ENCODE measurements around the gene CHCHD2.
"Not testable (repeated sequence)": the region's sequence is repeated elsewhere in the genome, so short reads cannot be mapped to it uniquely, and the experiment has no call there.

The CHCHD2 gene

DNA sequence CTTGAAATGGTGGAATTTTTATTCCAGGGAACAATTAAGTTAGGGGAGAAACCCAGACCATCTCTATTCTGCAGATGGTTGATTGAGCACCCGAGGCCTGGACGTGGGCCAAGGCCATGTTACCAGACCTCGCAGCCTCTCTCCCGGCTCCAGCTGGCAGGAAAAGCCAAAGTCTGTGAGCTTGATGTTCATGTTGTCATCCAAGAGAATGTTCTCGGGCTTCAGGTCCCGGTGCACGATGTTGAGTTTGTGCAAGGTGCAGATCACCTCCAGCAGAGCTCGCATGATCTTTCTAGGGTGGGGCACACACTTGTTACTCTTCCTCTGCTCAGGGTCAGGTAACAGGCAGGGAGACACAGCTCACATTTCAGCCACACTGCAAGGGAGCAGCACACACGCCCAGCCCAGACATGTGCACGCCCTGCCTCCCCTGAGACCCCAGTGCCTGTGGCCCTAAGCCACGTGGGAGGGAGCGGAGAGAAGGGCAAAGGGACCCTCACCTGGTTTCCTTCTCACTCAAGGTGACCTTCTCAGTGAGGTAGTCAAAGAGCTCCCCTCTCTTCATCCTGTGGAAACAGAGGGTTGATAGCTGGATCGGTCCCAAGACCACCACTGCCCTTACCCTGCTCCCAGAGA is 23.0 kb downstream of the CHCHD2 start:
- no peak for DNase-seq (ENCODE audit: low read depth in 2 of 2)

DNA sequence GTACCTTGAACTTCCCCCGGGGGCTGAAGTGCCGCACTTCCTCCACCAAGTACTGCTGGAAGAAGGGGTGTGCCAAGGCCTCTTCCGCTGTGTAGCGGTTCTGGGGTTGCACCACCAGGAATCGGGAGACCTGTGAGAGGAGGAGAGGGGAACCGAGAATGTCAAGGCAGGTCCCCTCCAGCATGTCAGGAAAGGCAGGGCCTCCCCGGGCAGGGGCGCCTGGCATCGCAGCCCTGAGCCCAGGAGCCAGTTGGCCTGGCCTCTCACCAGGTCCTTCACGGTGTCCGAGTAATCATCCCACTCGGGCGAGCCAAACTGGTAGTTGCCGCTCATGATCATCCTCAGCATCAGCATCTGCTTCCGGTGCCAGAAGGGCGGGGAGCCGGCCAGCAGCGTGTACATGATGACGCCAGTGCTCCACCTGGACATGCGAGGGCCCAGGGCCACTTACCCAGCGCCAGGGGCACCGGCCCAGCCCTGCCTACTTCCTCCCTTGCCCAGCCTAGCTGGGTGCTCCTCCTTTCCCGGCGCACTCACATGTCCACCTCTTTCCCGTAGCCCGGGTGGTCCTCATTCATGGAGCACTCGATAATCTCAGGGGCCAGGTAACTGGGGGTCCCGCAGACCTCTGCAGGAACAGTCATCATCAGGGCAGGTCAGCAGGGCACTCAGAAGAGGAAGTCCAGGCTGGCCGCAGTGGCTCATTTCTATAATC is 24.5 kb downstream of the CHCHD2 start:
- no peak for DNase-seq (ENCODE audit: low read depth in 2 of 2)

DNA sequence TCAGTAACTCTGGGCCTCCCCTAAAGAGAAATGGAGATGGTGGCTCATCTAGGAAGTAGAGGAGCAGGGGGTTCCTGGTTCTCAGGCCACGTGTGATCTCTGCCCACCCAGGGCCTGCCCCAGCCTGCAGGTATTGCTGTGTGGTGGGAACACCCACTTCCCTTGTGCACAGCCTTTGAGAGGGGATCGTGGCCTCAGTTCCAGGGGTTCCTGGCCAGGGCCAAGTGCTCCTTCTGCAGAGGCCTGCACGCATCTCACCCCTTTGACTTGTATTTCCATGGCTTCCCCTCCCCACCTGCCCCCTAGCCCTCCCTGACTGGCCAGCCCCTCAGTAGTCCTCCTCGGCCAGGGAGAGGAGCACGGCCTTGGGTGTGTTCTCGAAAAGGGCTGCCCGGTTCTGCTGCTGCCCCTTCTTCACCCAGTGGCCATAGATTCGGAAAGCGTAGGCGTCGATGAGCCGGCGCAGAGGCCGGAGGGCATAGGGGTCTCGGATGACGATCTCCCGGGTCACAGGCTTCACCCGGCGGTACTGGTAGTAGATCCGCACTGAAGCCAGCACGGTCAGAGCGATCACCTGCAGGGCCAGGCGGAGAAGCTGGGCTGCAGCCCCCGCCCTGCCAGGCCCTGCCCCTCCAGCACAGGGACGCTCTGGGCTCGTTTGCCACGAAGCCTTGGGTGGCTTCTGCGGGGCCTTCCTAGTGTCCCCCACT is 25.4 kb downstream of the CHCHD2 start:
- not testable (repeated sequence) for DNase-seq (ENCODE audit: low read depth in 2 of 2)

DNA sequence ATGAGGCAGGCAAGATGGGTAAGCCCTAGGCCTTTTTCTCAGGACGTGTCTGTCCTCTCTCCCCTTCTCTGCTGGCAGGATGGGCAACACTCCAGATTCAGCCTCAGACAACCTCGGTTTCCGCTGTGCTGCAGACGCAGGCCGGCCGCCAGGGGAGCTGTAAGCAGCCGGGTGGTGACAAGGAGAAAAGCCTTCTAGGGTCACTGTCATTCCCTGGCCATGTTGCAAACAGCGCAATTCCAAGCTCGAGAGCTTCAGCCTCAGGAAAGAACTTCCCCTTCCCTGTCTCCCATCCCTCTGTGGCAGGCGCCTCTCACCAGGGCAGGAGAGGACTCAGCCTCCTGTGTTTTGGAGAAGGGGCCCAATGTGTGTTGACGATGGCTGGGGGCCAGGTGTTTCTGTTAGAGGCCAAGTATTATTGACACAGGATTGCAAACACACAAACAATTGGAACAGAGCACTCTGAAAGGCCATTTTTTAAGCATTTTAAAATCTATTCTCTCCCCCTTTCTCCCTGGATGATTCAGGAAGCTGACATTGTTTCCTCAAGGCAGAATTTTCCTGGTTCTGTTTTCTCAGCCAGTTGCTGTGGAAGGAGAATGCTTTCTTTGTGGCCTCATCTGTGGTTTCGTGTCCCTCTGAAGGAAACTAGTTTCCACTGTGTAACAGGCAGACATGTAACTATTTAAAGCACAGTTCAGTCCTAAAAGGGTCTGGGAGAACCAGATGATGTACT is 26.7 kb downstream of the CHCHD2 start:
- DNase-seq (ENCODE audit: low read depth in 2 of 2) = no peak

DNA sequence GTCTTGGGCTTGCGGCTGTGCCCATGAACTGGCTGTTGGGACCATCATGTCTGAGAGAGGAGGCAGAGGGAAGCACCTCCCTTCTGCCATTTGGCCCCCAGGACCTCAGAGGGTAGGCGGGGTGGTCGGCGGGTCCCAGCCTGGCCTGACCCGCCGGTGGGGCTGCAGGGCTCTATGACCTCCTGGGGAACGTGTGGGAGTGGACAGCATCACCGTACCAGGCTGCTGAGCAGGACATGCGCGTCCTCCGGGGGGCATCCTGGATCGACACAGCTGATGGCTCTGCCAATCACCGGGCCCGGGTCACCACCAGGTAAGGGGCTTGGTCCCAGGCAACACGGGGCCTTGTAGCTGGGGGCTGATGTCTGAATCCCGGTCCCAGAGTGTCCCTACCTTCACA is 28.1 kb downstream of the CHCHD2 start:
- DNase-seq (ENCODE audit: low read depth in 2 of 2) = no peak

DNA sequence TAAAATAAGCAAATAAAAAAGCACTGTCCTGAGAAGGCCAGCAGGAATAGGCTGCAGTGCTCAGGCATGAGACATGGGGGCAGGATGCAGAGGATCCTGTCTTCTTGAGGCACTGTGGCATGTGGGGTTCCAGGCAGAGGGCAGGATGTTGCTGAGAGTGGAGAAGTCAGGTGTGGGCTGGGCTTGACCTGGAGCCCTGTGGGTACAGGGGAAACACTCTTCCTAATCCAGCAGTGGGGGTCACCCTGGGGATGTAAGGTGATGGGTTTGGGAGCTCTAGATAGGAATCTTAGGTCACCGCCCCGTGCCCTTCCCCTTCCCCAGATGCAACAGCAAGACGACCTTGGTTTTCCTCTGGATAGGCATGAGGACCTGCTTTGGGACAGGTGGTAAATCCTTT is 28.6 kb downstream of the CHCHD2 start:
- DNase-seq (ENCODE audit: low read depth in 2 of 2) = no peak

DNA sequence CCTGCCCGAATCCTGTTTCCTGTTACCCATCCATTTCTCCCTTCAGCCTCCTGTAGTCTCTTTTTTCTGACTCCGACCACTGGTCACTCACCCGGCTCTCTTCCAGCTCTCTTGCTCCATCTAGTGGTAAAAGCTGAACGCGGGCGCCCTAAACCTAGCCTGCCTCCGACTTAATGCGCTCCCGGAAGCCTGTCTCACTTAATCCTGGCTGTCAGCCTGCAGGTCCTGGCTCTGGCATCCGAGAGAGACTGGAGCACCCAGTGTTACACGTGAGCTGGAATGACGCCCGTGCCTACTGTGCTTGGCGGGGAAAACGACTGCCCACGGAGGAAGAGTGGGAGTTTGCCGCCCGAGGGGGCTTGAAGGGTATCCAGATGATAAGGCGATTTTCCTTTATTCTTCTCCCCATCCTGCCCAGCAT is 31.9 kb downstream of the CHCHD2 start:
- peak in 1 of 2 experiments; percentile 37 for DNase-seq (ENCODE audit: low read depth in 2 of 2)

DNA sequence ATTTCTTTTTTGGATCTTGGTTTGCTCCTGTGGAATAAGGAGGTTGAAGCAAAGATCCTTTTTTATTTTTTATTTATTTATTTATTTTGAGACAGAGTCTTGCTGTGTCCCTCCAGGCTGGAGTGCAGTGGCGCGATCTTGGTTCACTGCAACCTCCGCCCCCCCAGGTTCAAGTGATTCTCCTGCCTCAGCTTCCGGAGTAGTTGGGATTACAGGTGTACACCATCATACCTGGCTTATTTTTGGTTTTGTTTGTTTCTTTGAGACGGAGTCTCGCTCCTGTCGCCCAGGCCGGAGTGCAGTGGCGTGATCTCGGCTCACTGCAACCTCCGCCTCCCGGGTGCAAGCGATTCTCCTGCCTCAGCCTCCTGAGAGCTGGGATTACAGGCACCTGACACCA is 39.9 kb downstream of the CHCHD2 start:
- DNase-seq (ENCODE audit: low read depth in 2 of 2) = not testable (repeated sequence)

DNA sequence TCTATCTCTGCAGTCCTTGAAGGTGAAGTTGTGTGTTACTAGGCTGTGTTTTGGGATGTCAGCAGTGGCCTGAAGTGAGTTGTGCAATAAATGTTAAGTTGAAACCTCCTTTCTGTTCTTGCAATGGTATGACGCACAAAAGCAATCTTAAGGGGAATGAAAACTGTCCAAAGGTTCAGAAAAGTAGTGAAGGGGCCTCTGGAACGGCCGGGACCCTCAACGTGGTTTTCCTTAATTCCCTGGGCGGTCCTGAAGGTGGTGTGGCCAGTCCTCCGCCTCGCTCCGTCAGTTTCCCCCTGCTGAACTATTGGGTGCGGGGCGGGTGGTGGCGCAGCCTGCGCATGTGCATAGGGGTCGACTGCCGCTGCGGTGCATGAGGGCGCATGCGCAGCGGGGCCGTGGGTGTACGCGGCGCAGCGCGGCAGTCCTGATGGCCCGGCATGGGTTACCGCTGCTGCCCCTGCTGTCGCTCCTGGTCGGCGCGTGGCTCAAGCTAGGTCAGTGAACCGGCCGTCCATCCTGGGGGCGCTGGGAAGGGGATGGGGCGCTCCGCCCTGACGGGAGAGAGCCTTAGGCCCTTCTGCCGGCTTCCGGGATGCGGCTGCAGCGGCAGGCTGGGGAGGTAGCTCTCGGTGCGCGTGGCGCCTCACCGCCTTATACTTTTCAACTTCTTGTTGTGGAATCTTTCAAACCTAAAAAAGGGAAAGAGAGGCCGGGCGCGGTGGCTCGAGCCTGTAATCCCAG is 42.2 kb downstream of the CHCHD2 start, which contains the start of gene SUMF2:
Gene SUMF2, plus strand, starts transcription at position 405 of the 744 bp plus-strand sequence. Its CDS starts 26 bp downstream, at position 431.
- DNase-seq (ENCODE audit: low read depth in 2 of 2) = peak; percentile 46 to 57

DNA sequence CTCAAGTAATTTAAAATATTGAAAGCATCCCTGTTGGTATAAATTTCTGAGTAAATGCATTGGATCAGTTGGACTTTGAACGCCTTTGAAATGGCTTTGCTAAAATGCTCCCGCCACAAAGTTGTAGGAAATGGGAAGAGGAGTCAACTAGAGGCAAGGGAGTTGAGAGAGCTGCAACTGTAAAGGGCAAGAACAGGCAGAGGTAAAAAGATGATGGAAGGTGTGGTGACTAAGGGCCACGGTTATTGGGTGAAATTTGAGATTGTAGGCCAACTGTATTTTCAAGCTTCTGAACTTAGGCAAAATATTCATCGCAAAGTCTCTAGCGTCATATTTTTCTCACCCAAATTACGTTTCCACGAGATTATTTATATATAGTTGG is 42.8 kb downstream of the CHCHD2 start:
- DNase-seq (ENCODE audit: low read depth in 2 of 2) = no peak

DNA sequence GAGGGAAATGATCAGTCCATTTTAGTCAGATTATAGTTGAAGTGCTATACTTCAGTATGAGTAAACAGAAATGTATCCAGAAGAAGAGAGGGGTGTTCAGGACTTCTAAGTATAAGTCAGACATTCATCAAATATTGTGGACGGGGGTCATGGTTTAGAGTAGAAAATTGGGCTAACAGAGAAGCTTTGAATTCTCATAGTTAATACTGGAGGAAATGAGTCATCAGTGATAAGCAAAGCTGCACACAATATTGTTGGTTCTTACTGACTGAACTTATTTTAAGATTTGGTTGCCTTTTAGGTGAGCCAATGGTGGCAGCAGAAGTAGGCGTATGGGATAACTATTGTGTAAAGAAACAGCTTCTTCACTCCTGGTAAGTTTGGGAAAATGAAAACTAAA is 43.9 kb downstream of the CHCHD2 start:
- DNase-seq (ENCODE audit: low read depth in 2 of 2) = no peak

DNA sequence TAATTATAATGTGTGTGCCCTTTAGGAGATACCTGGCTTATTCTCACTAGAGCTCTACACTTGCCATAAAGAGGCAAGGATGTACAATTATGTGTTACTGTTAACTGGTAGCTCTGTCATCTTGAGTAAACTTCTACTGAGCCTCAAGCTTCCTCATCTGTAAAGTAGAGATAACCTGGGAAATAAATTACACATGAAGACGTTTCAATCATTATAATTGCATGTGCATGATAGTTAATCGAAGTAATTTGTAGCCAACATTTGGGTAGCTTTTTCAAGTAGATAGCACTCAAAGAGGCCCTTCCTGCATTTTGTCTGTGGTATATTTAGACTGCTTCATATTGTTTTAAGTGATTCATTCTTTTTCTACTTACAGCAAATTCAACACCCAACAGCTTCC is 52.3 kb downstream of the CHCHD2 start:
- DNase-seq (ENCODE audit: low read depth in 2 of 2) = no peak

DNA sequence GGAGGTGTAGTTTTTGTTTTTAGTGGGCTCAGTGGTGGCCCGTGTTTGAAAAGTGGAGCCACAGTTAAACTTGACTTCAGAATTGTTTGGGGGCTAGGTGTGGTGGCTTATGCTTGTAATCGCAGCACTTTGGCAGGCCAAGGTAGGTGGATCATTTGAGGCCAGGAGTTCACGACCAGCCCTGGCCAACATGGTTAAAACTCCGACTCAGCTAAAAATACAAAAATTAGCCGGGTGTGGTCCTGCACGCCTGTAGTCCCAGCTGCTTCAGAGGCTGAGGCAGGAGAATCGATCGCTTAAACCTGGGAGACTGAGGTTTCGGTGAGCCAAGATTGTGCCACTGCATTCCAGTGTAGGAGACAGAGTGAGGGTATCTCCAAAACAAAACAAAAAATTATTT is 52.9 kb downstream of the CHCHD2 start:
- no peak for DNase-seq (ENCODE audit: low read depth in 2 of 2)
